PFSK-1 (cell line): ENCODE measurements around the gene RAD51B.

Experiments used
- FOXP2 ChIP-seq: optimal IDR thresholded peaks from 2 replicates; pipeline ENCODE3; 2011; ENCODE audit warnings: borderline replicate concordance, control low read depth, inconsistent platforms; ENCODE audit not compliant: insufficient read depth; ENCODE audit errors: extremely low read length, extremely low read depth
- POLR2AphosphoS5 ChIP-seq: IDR thresholded peaks from 2 replicates; pipeline ENCODE4 v1.6.1; 2012; ENCODE audit warnings: low read depth, mild to moderate bottlenecking, control low read depth, low read length, moderate library complexity
- REST ChIP-seq, 2 experiments: IDR thresholded peaks; 2 replicates each; pipeline versions ENCODE4 v1.6.1 to v1.8.0; 2011 to 2012; ENCODE audit warnings: low read depth in 2 of 2, low read length in 2 of 2, control low read depth in 1 of 2, inconsistent platforms in 1 of 2, mild to moderate bottlenecking in 1 of 2, moderate library complexity in 1 of 2; ENCODE audit not compliant: insufficient read depth in 1 of 2
- SIN3A ChIP-seq: IDR thresholded peaks from 2 replicates; pipeline ENCODE4 v1.6.1; 2012; ENCODE audit warnings: mild to moderate bottlenecking, low read length, moderate library complexity, borderline replicate concordance; ENCODE audit not compliant: insufficient read depth
- TAF1 ChIP-seq: IDR thresholded peaks from 2 replicates; pipeline ENCODE4 v1.6.1; 2012; ENCODE audit warnings: low read length, control low read depth, borderline replicate concordance; ENCODE audit not compliant: insufficient read depth

RAD51B gene

DNA sequence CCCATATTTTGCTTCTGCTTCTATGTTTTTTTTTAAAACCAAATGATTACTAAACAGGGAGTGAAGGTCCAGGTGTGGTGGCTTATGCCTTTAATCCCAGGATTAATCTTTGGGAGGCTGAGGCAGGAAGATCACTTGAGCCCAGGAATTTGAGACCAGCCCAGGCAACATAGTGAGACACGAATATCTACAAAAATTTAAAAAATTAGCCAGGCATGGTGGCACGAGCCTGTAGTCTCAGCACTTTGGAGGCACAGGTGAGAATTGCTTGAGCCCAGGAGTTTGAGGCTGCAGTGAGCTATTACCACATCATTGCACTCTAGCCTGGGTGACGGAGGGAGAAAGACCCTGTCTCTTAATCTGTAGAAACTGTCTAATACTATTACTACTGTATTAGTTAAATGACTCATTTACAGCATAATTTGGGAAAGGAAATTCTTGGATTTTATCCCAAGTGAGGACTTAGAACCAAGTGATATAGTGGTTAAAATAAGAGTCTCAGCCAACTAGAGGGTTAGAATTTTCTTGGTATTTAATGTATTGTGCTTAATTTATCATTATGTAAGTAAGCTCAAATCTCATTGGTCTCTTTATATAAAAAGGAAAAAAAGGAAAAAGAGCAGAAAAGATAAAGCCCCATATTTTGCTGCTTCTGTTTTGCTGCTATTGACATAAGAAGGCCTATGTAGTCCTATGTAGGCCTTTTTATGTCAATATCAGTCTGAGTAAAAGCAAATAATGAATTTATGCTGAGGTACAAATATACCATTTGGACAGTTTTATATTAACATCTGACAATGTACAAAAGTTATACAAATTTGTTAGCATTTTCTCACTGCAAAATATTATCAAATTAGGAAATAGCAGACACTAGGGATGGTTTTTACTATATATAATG is 163.4 kb downstream of the RAD51B start:
- no peak for TF ChIP-seq REST (IDR thresholded peaks at IDR 0.05; ENCODE audit: insufficient read depth in 1 of 2, low read depth in 2 of 2, low read length in 2 of 2)
- no peak for TF ChIP-seq POLR2AphosphoS5
- TF ChIP-seq SIN3A: no peak
- no peak for TF ChIP-seq TAF1
- TF ChIP-seq FOXP2: no peak

DNA sequence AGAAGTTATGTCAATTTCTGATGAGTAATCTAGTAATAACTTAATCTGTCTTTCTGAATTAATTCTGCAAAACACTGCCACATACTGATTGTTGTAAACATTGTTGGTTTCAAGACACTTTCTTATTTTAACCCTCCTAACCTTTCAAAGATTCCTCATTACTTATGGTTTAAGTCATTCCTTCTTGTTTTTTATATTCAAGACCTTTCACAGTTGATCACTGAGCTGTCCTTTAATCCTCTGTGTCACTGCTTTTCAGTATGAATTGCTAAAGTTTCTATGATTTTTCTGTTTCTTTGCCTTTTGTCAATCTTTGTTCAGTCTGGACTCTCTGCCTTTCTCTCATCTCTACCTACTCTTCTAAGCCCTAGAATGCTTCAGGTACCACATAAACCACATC is 164.7 kb downstream of the RAD51B start:
- TF ChIP-seq POLR2AphosphoS5 (no peak), TAF1 (no peak), REST (IDR thresholded peaks at IDR 0.05; ENCODE audit: insufficient read depth in 1 of 2, low read depth in 2 of 2, low read length in 2 of 2) (no peak), FOXP2 (no peak), SIN3A (no peak)

DNA sequence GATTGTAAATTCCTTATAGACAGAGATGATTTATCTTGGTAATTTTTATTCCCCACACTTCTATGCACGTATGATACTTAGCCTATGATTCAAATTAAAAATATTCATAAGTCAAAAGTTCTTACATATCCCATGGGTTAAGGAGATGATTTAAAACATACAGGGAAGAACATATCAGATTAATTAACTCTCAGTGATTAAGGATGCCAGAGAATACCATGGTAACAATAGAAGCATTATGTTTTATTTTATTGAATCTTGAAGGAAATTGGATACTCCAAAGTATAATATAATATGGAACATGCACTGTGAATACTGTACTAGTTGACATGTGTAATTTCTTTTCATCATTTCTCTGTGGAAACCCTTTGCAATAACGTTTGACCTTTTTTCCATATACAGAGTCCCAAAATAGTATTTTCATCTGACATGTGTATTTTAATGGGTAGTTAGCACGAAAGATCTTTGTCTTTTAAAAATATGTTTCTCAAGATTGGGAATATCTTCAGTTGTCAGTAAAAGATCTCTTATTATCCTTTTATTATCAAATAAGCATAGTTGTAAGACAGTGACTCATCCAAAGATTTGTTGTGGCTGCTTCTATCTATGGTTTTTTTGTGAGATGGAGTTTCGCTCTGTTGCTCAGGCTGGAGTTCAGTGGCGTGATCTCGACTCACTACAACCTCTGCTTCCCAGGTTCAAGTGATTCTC is 166.7 kb downstream of the RAD51B start:
- TF ChIP-seq TAF1 (no peak), FOXP2 (no peak), SIN3A (no peak), REST (IDR thresholded peaks at IDR 0.05; ENCODE audit: insufficient read depth in 1 of 2, low read depth in 2 of 2, low read length in 2 of 2) (no peak), POLR2AphosphoS5 (no peak)

GRCh38 chr14:67987606-67988005 is 168.0 kb downstream of the RAD51B start:
- no peak for TF ChIP-seq SIN3A
- no peak for TF ChIP-seq TAF1
- TF ChIP-seq REST (IDR thresholded peaks at IDR 0.05; ENCODE audit: insufficient read depth in 1 of 2, low read depth in 2 of 2, low read length in 2 of 2): no peak
- no peak for TF ChIP-seq FOXP2
- no peak for TF ChIP-seq POLR2AphosphoS5
